HUES48 (cell line): ENCODE measurements around the gene SPRED3.
A peak's percentile ranks its signal among the peaks of the same experiment; 100 is the strongest.

Experiments used
- H3K27ac ChIP-seq: one replicate; pipeline ENCODE4 v1.7.0; 2013; ENCODE audit warnings: low read depth, low read length, inconsistent platforms
- H3K27me3 ChIP-seq: 2 replicates; pipeline ENCODE4 v1.6.1; 2013; ENCODE audit warnings: mild to moderate bottlenecking, low read length; ENCODE audit not compliant: control insufficient read depth, insufficient read depth
- H3K36me3 ChIP-seq: 2 replicates; pipeline ENCODE4 v1.6.1; 2013; ENCODE audit warnings: low read length; ENCODE audit not compliant: control insufficient read depth, insufficient read depth
- H3K4me1 ChIP-seq: 2 replicates; pipeline ENCODE4 v1.6.1; 2013; ENCODE audit warnings: mild to moderate bottlenecking, low read length; ENCODE audit not compliant: control insufficient read depth, insufficient read depth
- H3K4me3 ChIP-seq: 2 replicates; pipeline ENCODE4 v1.5.1; 2013; ENCODE audit warnings: mild to moderate bottlenecking, low read depth, low read length
- H3K9ac ChIP-seq: 2 replicates; pipeline ENCODE4 v1.6.1; 2013; ENCODE audit warnings: mild to moderate bottlenecking, low read depth, low read length, moderate library complexity
- H3K9me3 ChIP-seq: 2 replicates; pipeline ENCODE4 v1.6.1; 2013; ENCODE audit warnings: low read length; ENCODE audit not compliant: control insufficient read depth, insufficient read depth

The SPRED3 gene

DNA sequence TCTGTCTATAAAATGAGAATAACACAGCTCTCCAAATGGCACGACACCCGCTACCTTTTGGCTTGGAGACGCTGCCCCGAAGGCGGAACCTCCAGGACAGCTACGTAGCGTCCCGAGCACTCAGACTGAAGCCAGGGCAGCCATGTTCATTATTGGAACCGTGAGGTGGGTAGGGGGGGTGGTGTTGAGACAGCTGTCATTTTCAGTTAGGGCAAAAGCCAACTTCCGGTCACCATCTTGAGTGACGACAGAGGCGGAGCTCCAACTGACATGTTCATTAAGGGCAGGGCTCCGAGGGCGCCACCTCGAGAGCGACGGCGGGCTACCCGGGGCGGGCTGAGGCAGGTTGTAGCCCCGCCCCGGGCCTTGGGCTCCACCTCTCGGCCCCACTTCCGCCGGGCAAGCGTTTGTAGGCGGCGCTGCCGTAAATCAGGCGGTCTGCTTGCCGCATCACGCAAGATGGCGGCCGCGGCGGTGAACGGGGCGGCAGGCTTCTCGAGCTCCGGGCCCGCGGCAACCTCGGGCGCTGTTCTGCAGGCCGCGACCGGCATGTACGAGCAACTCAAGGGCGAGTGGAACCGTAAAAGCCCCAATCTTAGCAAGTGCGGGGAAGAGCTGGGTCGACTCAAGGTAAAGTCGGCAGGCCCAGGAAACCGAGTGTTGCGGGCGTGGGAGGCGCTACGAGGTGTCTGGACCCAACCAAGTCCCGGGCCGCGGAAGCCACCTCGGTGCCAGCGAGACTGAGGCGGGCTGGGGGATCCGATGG lies 14.0 kb upstream of the SPRED3 start, which contains the start of gene PSMD8:
Gene PSMD8 (plus strand): TSS at position 240 of the 766 bp plus-strand sequence. CDS start 31 bp downstream, at position 271.
- H3K9me3 ChIP-seq: no peaks in the 10 kb centered on the region

GRCh38 chr19:38375098-38375493 lies 13.4 kb upstream of the SPRED3 start:
- H3K27me3 ChIP-seq: no peaks in the 10 kb centered on the region

More for the DNA sequence above, 14.0 kb upstream of the SPRED3 start, which contains the start of gene PSMD8:
- peak within 1 kb of the TSS; percentile 91 for H3K27ac ChIP-seq
- H3K4me3 ChIP-seq: peak within 1 kb of the TSS; percentile 94
- no peaks in the 10 kb centered on the region for H3K4me1 ChIP-seq
- H3K27me3 ChIP-seq: no peaks in the 10 kb centered on the region
- H3K36me3 ChIP-seq: peaks cover 20% of the 10 kb centered on the region
- peak within 1 kb of the TSS; percentile 82 for H3K9ac ChIP-seq

GRCh38 chr19:38375748-38376147 lies 12.7 kb upstream of the SPRED3 start:
- Histone ChIP-seq H3K4me1 (no peaks in the 10 kb centered on the region), H3K4me3 (peak overlapping the region; percentile 94), H3K9me3 (no peaks in the 10 kb centered on the region), H3K27ac (no peak overlapping the region), H3K9ac (no peak overlapping the region), H3K36me3 (peaks cover 26% of the 10 kb centered on the region), H3K27me3 (no peaks in the 10 kb centered on the region)

More at GRCh38 chr19:38375098-38375493, 13.4 kb upstream of the SPRED3 start:
- Histone ChIP-seq H3K36me3 (peaks cover 23% of the 10 kb centered on the region), H3K9me3 (no peaks in the 10 kb centered on the region), H3K4me1 (no peaks in the 10 kb centered on the region), H3K27ac (peak overlapping the region; percentile 91), H3K4me3 (peak overlapping the region; percentile 94), H3K9ac (peak overlapping the region; percentile 82)

GRCh38 chr19:38376576-38376975 lies 11.9 kb upstream of the SPRED3 start:
- Histone ChIP-seq H3K4me1 (no peaks in the 10 kb centered on the region), H3K27ac (no peak overlapping the region), H3K9ac (no peak overlapping the region), H3K9me3 (no peaks in the 10 kb centered on the region), H3K4me3 (no peak overlapping the region), H3K27me3 (no peaks in the 10 kb centered on the region), H3K36me3 (peaks cover 34% of the 10 kb centered on the region)

DNA sequence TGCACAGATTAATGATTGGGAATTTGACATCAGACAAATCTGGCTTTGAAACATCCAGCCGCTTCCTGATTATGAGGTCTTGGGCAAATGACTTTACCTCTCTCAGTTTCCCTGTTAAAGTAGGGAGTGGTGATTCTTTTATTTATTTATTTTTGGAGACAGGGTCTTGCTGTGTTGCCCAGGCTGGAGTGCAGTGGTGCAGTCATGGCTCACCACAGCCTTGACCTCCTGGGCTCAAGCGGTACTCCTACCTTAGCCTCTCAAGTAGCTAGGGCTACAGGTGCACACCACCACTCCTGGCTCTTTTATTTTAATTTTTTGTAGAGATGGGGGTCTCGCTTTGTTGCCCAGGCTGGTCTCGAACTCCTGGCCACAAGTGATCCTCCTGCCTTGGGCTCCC lies 11.4 kb upstream of the SPRED3 start:
- Histone ChIP-seq H3K9ac (no peak overlapping the region), H3K36me3 (peaks cover 39% of the 10 kb centered on the region), H3K4me1 (no peaks in the 10 kb centered on the region)

GRCh38 chr19:38378866-38379265 lies 9.6 kb upstream of the SPRED3 start:
- Histone ChIP-seq H3K9ac (no peak overlapping the region), H3K9me3 (no peaks in the 10 kb centered on the region), H3K4me3 (no peak overlapping the region), H3K36me3 (peaks cover 55% of the 10 kb centered on the region), H3K27me3 (no peaks in the 10 kb centered on the region), H3K4me1 (no peaks in the 10 kb centered on the region), H3K27ac (no peak overlapping the region)

More for the DNA sequence above, 11.4 kb upstream of the SPRED3 start:
- Histone ChIP-seq H3K27me3 (no peaks in the 10 kb centered on the region), H3K9me3 (no peaks in the 10 kb centered on the region), H3K27ac (no peak overlapping the region), H3K4me3 (no peak overlapping the region)

DNA sequence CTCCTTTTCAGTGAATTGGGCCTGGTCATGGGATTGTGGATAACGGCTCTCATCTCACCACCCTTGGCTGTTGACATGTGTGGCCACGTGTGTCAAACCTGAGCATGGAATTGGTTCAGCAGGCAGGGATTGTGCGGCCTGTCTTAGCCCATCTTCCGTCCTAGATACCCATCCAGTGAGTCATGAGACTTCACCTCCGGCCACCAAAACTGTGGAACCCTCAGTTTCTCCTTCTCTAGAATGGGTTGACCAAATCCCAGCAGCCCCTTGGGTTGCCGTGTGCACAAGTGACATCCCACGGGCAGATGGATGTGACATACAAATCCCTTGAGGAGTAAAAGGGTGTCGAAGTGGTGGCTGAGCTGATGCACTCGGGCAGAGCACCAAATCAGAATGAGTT lies 7.4 kb upstream of the SPRED3 start:
- no peak overlapping the region for H3K9ac ChIP-seq
- no peak overlapping the region for H3K4me3 ChIP-seq
- H3K27me3 ChIP-seq: peaks cover 1% of the 10 kb centered on the region
- H3K36me3 ChIP-seq: peaks cover 57% of the 10 kb centered on the region
- H3K27ac ChIP-seq: no peak overlapping the region
- peaks cover 4% of the 10 kb centered on the region; the same call in 1 of the 2 replicates for H3K4me1 ChIP-seq
- no peaks in the 10 kb centered on the region for H3K9me3 ChIP-seq

GRCh38 chr19:38383184-38383583 lies 5.3 kb upstream of the SPRED3 start:
- Histone ChIP-seq H3K4me1 (peaks cover 8% of the 10 kb centered on the region; the same call in 1 of the 2 replicates), H3K36me3 (peaks cover 45% of the 10 kb centered on the region), H3K27ac (no peak overlapping the region), H3K27me3 (peaks cover 7% of the 10 kb centered on the region), H3K9ac (no peak overlapping the region), H3K4me3 (no peak overlapping the region), H3K9me3 (no peaks in the 10 kb centered on the region)

- peaks cover 7% of the 10 kb centered on the region for H3K27me3 ChIP-seq
- H3K9ac ChIP-seq: no peak overlapping the region
- peaks cover 45% of the 10 kb centered on the region for H3K36me3 ChIP-seq
- no peak overlapping the region for H3K27ac ChIP-seq
- no peaks in the 10 kb centered on the region for H3K9me3 ChIP-seq
- H3K4me1 ChIP-seq: peaks cover 8% of the 10 kb centered on the region; the same call in 1 of the 2 replicates
- H3K4me3 ChIP-seq: no peak overlapping the region
These were observed 4.8 kb upstream of the SPRED3 start for GRCh38 chr19:38383743-38384142.

- peaks cover 8% of the 10 kb centered on the region; the same call in 1 of the 2 replicates for H3K4me1 ChIP-seq
- no peak overlapping the region for H3K27ac ChIP-seq
- no peak overlapping the region for H3K9ac ChIP-seq
- H3K4me3 ChIP-seq: no peak overlapping the region
- H3K27me3 ChIP-seq: peaks cover 7% of the 10 kb centered on the region
- no peaks in the 10 kb centered on the region for H3K9me3 ChIP-seq
- H3K36me3 ChIP-seq: peaks cover 38% of the 10 kb centered on the region
These were observed 4.1 kb upstream of the SPRED3 start for GRCh38 chr19:38384209-38385027.
